Measurements from ENCODE around the gene AKAP8. TPM values are rescaled to one million over a fixed set of nuclear protein-coding genes. Genes with fewer than 3 reads are reported as not detected.

Gene AKAP8
- total and polyA plus RNA-seq, 2 of the 4 experiments (the other 2 are of a cell fraction): 12.2 to 13.4 TPM

- WGBS, 2 experiments (ENCODE audit: extremely low coverage in 2 of 2, insufficient read length in 1 of 2): no CpG with 5 or more reads among the region's 4 CpGs
- H4K91ac ChIP-seq (ENCODE audit: insufficient read depth, low read depth, low read length): no peak overlapping the region
- H2BK5ac ChIP-seq (ENCODE audit: low read depth, low read length, poor library complexity, severe bottlenecking): no peak overlapping the region
- dilution Hi-C loops (cut with HindIII; ENCODE audit: low sequenced_read_pairs, unreplicated experiment) (no loop called here), intact Hi-C loops (cut with micrococcal nuclease) (no loop called here), in situ Hi-C loops (cut with MboI; ENCODE audit: low sequenced_read_pairs) (no loop called here)
- no peak overlapping the region for H3K56ac ChIP-seq (ENCODE audit: extremely low read depth, insufficient read depth, low read length)
- H3K23ac ChIP-seq (ENCODE audit: low read depth, low read length): no peak overlapping the region
- TF ChIP-seq MXI1 (IDR thresholded peaks at IDR 0.05; ENCODE audit: borderline replicate concordance, low read depth, low read length) (no peak), CHD1 (IDR thresholded peaks at IDR 0.05; ENCODE audit: low read depth, low read length) (no peak), POLR2A (IDR thresholded peaks at IDR 0.05; ENCODE audit: low read depth, low read length) (no peak), MAFK (IDR thresholded peaks at IDR 0.05; ENCODE audit: low read depth, low read length) (no peak), FOS (IDR thresholded peaks at IDR 0.05; ENCODE audit: low read depth, low read length) (no peak), BHLHE40 (IDR thresholded peaks at IDR 0.05; ENCODE audit: low read depth, low read length) (no peak), RCOR1 (IDR thresholded peaks at IDR 0.05; ENCODE audit: insufficient replicate concordance, low read length) (no peak), CTCF (conservative IDR thresholded peaks at IDR 0.05; ENCODE audit: low read depth, low read length) (no peak), NFE2L2 (IDR thresholded peaks at IDR 0.05; ENCODE audit: low read depth, low read length) (no peak), RFX5 (IDR thresholded peaks at IDR 0.05; ENCODE audit: low read depth, low read length) (no peak), RAD21 (IDR thresholded peaks at IDR 0.05; ENCODE audit: low read length) (no peak), USF2 (IDR thresholded peaks at IDR 0.05; ENCODE audit: low read depth, low read length) (no peak), MAZ (IDR thresholded peaks at IDR 0.05; ENCODE audit: borderline replicate concordance, low read depth, low read length) (no peak), CEBPB (IDR thresholded peaks at IDR 0.05; ENCODE audit: low read depth, low read length) (no peak), ELK1 (IDR thresholded peaks at IDR 0.05; ENCODE audit: borderline replicate concordance, low read depth, low read length) (no peak), SMC3 (IDR thresholded peaks at IDR 0.05; ENCODE audit: low read depth, low read length) (no peak)
- ATAC-seq (ENCODE audit: low read depth) (no peak), DNase-seq (no peak)
- no peak overlapping the region for H3K4me3 ChIP-seq (ENCODE audit: insufficient read depth, low read depth, low read length)
- peaks cover 3 to 28% of the 10 kb centered on the region in 2 experiments; a peak in 3 of 4 replicates for H3K79me1 ChIP-seq (ENCODE audit: low read depth in 1 of 2, low read length in 2 of 2)
- H2BK20ac ChIP-seq (ENCODE audit: low read depth, low read length): no peak overlapping the region
- H2BK120ac ChIP-seq (ENCODE audit: low read depth, low read length): no peak overlapping the region
- H2AK9ac ChIP-seq (replicated peaks; ENCODE audit: low read depth, low read length, poor library complexity): no peak overlapping the region
- H3K4ac ChIP-seq (ENCODE audit: low read depth, low read length): no peak overlapping the region
- no peak overlapping the region for H4K5ac ChIP-seq (ENCODE audit: low read depth, low read length)
- H3K36me3 ChIP-seq (ENCODE audit: control insufficient read depth, insufficient read depth, low read length): peaks cover 65% of the 10 kb centered on the region
- H3K9me3 ChIP-seq (ENCODE audit: control insufficient read depth, insufficient read depth, low read length): no peaks in the 10 kb centered on the region
- no peak overlapping the region for H4K8ac ChIP-seq (ENCODE audit: low read depth in 2 of 2, low read length in 2 of 2)
- H3K4me2 ChIP-seq (ENCODE audit: low read depth, low read length): no peak overlapping the region
- BruUV-seq (replicated peaks): no TSS peak
- peaks cover 23% of the 10 kb centered on the region for H4K20me1 ChIP-seq (ENCODE audit: insufficient read depth, low read length)
- H2AK5ac ChIP-seq (ENCODE audit: low read depth, low read length): no peak overlapping the region
- H3K18ac ChIP-seq (ENCODE audit: low read depth, low read length): no peak overlapping the region
- no peak overlapping the region for H3K14ac ChIP-seq (replicated peaks; ENCODE audit: low read depth, low read length)
- peaks cover 3% of the 10 kb centered on the region; the same call in 1 of the 2 replicates for H3K4me1 ChIP-seq (ENCODE audit: control insufficient read depth, insufficient read depth, low read length)
- no peak overlapping the region for H3K27ac ChIP-seq (ENCODE audit: insufficient read depth, low read length)
- H2AFZ ChIP-seq (replicated peaks; ENCODE audit: low read length, poor library complexity): no peak overlapping the region
- H3K9ac ChIP-seq (ENCODE audit: low read depth, low read length): no peak overlapping the region
- ChIA-PET POLR2A (ENCODE audit: unreplicated experiment) (no interaction called here), CTCF (no interaction called here)
- no peak overlapping the region for H2BK15ac ChIP-seq (ENCODE audit: low read depth, low read length)
- H3K27me3 ChIP-seq (ENCODE audit: control insufficient read depth, insufficient read depth, low read length): no peaks in the 10 kb centered on the region
- H3K9me1 ChIP-seq (ENCODE audit: insufficient read depth, low read length): no peaks in the 10 kb centered on the region
Observed at GRCh38 chr19:15357906-15358305, 21.7 kb downstream of the AKAP8 start.

Data from IMR-90 (cell line).